DND-41 (cell line): ENCODE data around the gene CPED1.

Experiments used
- ATAC-seq: fragments of 200-7000 bp; cut with Tn5 transposase; 3 replicates; pipeline ENCODE4 v1.9.1; 2021; ENCODE audit warnings: low read depth; ENCODE audit not compliant: insufficient read depth
- DNase-seq: peaks from one replicate; pipeline ENCODE4 v3.0.0-alpha.2; 2020
- H2AFZ ChIP-seq: 2 replicates; pipeline ENCODE4 v1.6.0; 2012; ENCODE audit warnings: low read depth, low read length
- H3K27ac ChIP-seq: 2 replicates; pipeline ENCODE4 v1.5.1; 2012; ENCODE audit warnings: low read length, inconsistent platforms
- H3K27me3 ChIP-seq: fragments of 200-600 bp; sonication (generic); 2 replicates; pipeline ENCODE4 v1.6.0; 2012; ENCODE audit warnings: low read length, mild to moderate bottlenecking, inconsistent platforms; ENCODE audit not compliant: insufficient read depth, poor library complexity
- H3K36me3 ChIP-seq: 2 replicates; pipeline ENCODE4 v1.5.1; 2012; ENCODE audit warnings: low read length, inconsistent platforms; ENCODE audit not compliant: insufficient read depth
- H3K4me1 ChIP-seq: 2 replicates; pipeline ENCODE4 v1.5.1; 2012; ENCODE audit warnings: mild to moderate bottlenecking, low read length; ENCODE audit not compliant: insufficient read depth
- H3K4me2 ChIP-seq: 2 replicates; pipeline ENCODE4 v1.6.0; 2012; ENCODE audit warnings: mild to moderate bottlenecking, moderate library complexity, low read length, inconsistent platforms; ENCODE audit not compliant: insufficient read depth
- H3K4me3 ChIP-seq, 2 experiments: fragments of 200-600 bp in 1 of 2; shearing (Covaris generic) in 1 of 2; 2 replicates each; pipeline ENCODE4 v1.5.1; 2012 to 2016; ENCODE audit warnings: inconsistent platforms in 2 of 2, low read length in 2 of 2, mild to moderate bottlenecking in 2 of 2, low read depth in 1 of 2, moderate library complexity in 1 of 2
- H3K79me2 ChIP-seq: 2 replicates; pipeline ENCODE4 v1.6.0; 2012; ENCODE audit warnings: low read length, inconsistent platforms; ENCODE audit not compliant: insufficient read depth
- H3K9ac ChIP-seq: 2 replicates; pipeline ENCODE4 v1.6.0; 2012; ENCODE audit warnings: low read depth, mild to moderate bottlenecking, inconsistent platforms, low read length, moderate library complexity
- H3K9me3 ChIP-seq: 2 replicates; pipeline ENCODE4 v1.5.1; 2012; ENCODE audit warnings: low read length, moderate library complexity, mild to moderate bottlenecking, inconsistent platforms; ENCODE audit not compliant: insufficient read depth, severe bottlenecking
- H4K20me1 ChIP-seq: 2 replicates; pipeline ENCODE4 v1.6.0; 2012; ENCODE audit warnings: low read length; ENCODE audit not compliant: insufficient read depth
- EZH2 ChIP-seq: IDR thresholded peaks from 3 replicates; pipeline ENCODE4 v1.6.1; 2012; ENCODE audit warnings: borderline replicate concordance, low read depth, mild to moderate bottlenecking, moderate library complexity, low read length, inconsistent platforms; ENCODE audit not compliant: severe bottlenecking
- TF ChIP-seq, protein P1 (sequence below): IDR thresholded peaks from 2 replicates; pipeline ENCODE4 v1.5.1; 2012; ENCODE audit warnings: borderline replicate concordance, low read length, moderate library complexity, mild to moderate bottlenecking; ENCODE audit not compliant: poor library complexity, severe bottlenecking; ENCODE audit errors: extremely low read depth

CPED1 gene

DNA sequence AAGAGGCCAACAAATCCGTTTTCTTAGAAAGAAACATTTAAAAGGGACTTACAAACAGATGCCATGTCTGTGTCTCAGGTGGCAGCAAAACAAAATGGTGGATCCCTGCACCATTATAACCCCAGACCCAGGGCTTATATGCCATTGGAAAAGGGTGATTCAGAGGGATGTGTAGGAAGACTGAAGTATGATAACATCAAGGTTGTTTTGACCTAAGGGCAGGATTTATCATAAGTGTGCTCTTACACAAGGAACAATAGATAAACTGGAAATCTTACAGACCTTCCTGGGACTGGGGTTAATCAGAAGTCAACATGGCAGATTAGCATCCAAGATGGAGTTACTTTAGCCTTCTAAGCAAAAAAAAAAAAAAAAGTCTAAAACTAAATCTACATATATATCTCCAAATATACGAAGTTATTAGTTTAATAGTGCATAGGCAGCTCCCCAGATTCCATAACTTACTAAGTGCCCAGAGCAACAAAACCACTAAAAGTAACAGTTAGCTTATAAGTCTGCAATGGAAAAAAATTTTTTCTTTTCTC is 306.0 kb downstream of the CPED1 start:
- Histone ChIP-seq H3K4me2 (no peak overlapping the region), H4K20me1 (no peaks in the 10 kb centered on the region), H3K9ac (no peak overlapping the region), H3K27me3 (no peaks in the 10 kb centered on the region), H3K27ac (no peak overlapping the region), H3K36me3 (no peaks in the 10 kb centered on the region), H3K4me3 (no peak overlapping the region), H2AFZ (no peak overlapping the region), H3K79me2 (no peaks in the 10 kb centered on the region), H3K9me3 (no peaks in the 10 kb centered on the region), H3K4me1 (no peaks in the 10 kb centered on the region)
- DNase-seq (no peak), ATAC-seq (no peak)
- TF ChIP-seq, protein P1, sequence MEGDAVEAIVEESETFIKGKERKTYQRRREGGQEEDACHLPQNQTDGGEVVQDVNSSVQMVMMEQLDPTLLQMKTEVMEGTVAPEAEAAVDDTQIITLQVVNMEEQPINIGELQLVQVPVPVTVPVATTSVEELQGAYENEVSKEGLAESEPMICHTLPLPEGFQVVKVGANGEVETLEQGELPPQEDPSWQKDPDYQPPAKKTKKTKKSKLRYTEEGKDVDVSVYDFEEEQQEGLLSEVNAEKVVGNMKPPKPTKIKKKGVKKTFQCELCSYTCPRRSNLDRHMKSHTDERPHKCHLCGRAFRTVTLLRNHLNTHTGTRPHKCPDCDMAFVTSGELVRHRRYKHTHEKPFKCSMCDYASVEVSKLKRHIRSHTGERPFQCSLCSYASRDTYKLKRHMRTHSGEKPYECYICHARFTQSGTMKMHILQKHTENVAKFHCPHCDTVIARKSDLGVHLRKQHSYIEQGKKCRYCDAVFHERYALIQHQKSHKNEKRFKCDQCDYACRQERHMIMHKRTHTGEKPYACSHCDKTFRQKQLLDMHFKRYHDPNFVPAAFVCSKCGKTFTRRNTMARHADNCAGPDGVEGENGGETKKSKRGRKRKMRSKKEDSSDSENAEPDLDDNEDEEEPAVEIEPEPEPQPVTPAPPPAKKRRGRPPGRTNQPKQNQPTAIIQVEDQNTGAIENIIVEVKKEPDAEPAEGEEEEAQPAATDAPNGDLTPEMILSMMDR, result no peak
- TF ChIP-seq EZH2, result no peak

DNA sequence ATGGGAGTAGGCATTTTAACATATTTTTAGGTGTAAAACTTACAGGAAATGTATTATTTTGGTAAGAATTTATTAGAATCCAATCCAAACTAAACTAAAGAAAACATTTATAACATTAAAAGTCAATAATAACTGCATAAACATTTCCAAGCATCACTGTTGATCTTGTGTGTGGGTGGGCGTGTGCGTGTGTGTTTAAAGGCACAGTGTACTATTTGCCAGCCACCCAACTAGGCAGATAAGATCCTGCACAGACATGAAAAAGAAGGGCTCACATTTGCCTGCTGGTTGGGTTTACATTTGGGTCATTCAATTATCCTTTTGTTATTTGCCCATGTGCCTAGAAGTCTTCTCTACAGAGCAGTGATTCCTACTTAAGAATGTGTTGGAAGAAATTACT is 309.3 kb downstream of the CPED1 start:
- H3K4me1 ChIP-seq, result no peaks in the 10 kb centered on the region
- no peak overlapping the region for H3K27ac ChIP-seq
- no peaks in the 10 kb centered on the region for H3K36me3 ChIP-seq
- no peak overlapping the region for H3K9ac ChIP-seq
- DNase-seq (no peak), ATAC-seq (no peak)
- H3K4me2 ChIP-seq, result no peak overlapping the region
- H3K27me3 ChIP-seq, result no peaks in the 10 kb centered on the region
- no peak overlapping the region for H3K4me3 ChIP-seq
- H3K9me3 ChIP-seq, result no peaks in the 10 kb centered on the region
- TF ChIP-seq, protein P1, result no peak
- TF ChIP-seq EZH2, result no peak
- no peaks in the 10 kb centered on the region for H4K20me1 ChIP-seq
- no peaks in the 10 kb centered on the region for H3K79me2 ChIP-seq
- no peak overlapping the region for H2AFZ ChIP-seq

DNA sequence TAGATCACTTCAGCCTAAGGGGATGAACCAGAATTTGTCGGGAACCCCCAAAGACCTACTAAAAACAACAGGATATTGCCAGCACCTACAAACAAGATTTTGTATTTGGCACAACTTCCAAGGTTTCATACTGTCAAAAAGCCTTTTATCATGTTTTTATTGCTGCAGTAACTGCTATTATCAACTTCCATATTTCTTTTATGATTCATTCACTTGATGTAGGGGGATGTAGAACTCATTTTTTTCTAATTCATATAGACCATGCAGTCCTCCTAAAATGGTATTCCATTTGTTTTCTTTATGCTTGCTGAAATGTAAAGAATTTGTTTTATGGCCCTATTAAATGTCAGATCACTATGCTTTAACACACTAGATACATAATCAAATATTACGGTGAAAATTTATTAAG is 310.3 kb downstream of the CPED1 start:
- H3K27ac ChIP-seq, result no peak overlapping the region
- ATAC-seq (no peak), DNase-seq (no peak)
- H3K4me1 ChIP-seq, result no peaks in the 10 kb centered on the region
- no peak overlapping the region for H3K9ac ChIP-seq
- H4K20me1 ChIP-seq, result no peaks in the 10 kb centered on the region
- no peaks in the 10 kb centered on the region for H3K27me3 ChIP-seq
- no peaks in the 10 kb centered on the region for H3K36me3 ChIP-seq
- H3K4me3 ChIP-seq, result no peak overlapping the region
- no peaks in the 10 kb centered on the region for H3K79me2 ChIP-seq
- H3K4me2 ChIP-seq, result no peak overlapping the region
- H3K9me3 ChIP-seq, result no peaks in the 10 kb centered on the region
- TF ChIP-seq, protein P1, result no peak
- TF ChIP-seq EZH2, result no peak
- H2AFZ ChIP-seq, result no peak overlapping the region
